ENCODE data around the gene PRKCD. TPM values are rescaled to one million over a fixed set of nuclear protein-coding genes. Genes with fewer than 3 reads are reported as not detected.

PRKCD gene
- total and polyA plus RNA-seq, 2 of the 4 experiments (the other 2 are of a cell fraction) = 4.3 to 19.0 TPM

DNA sequence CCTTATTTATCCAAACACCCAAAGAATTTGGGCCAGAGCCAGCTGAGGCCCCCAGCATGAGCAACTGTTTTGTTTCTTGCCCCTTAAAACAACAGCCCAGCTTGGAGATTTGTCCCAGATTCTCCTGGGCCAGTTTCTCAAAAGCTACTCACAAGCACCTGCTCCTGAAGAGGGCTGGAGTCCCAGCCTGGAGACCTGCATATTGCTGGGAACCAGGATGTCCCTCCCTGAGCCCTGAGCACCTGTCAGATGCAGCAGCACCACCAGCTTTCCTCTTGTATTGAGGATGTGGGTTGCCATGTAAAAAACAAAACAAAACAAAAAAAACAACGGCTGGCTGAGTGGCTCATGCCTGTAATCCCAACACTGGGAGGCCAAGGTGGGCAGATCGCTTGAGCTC is 23.8 kb upstream of the PRKCD start:
- H2BK120ac ChIP-seq (ENCODE audit: low read depth, low read length) = no peak overlapping the region
- BruUV-seq (replicated peaks) = no TSS peak
- no peak for DNase-seq
- no peak overlapping the region for H3K9ac ChIP-seq (ENCODE audit: low read depth, low read length)
- no peak overlapping the region for H2BK5ac ChIP-seq (ENCODE audit: low read depth, low read length, poor library complexity, severe bottlenecking)
- intact Hi-C loops (cut with micrococcal nuclease) = no loop called here
- H3K14ac ChIP-seq (replicated peaks; ENCODE audit: low read depth, low read length) = no peak overlapping the region
- ChIA-PET POLR2A (ENCODE audit: unreplicated experiment) (no interaction called here), CTCF (interaction anchor here (0.6 to 1.4 kb wide), 2 partner anchors 59 to 1218 kb away, joined by 3 read pairs; no protein-coding TSS in a partner anchor)
- H3K9me3 ChIP-seq (ENCODE audit: control insufficient read depth, insufficient read depth, low read length) = no peaks in the 10 kb centered on the region
- no peak overlapping the region for H4K8ac ChIP-seq (ENCODE audit: low read depth in 2 of 2, low read length in 2 of 2)
- no peak overlapping the region for H2AFZ ChIP-seq (replicated peaks; ENCODE audit: low read length, poor library complexity)
- no peak overlapping the region for H2AK9ac ChIP-seq (replicated peaks; ENCODE audit: low read depth, low read length, poor library complexity)
- no peak overlapping the region for H3K4ac ChIP-seq (ENCODE audit: low read depth, low read length)
- H3K4me3 ChIP-seq (ENCODE audit: insufficient read depth, low read depth, low read length) = no peak overlapping the region
- no peak overlapping the region for H3K56ac ChIP-seq (ENCODE audit: extremely low read depth, insufficient read depth, low read length)
- no peaks in the 10 kb centered on the region for H3K27me3 ChIP-seq (ENCODE audit: control insufficient read depth, insufficient read depth, low read length)
- H3K9me1 ChIP-seq (ENCODE audit: insufficient read depth, low read length) = peaks cover 14% of the 10 kb centered on the region
- H3K23ac ChIP-seq (ENCODE audit: low read depth, low read length) = no peak overlapping the region
- no peak overlapping the region for H2BK15ac ChIP-seq (ENCODE audit: low read depth, low read length)
- peaks cover 3% of the 10 kb centered on the region; the same call in 1 of the 2 replicates for H4K20me1 ChIP-seq (ENCODE audit: insufficient read depth, low read length)
- H4K5ac ChIP-seq (ENCODE audit: low read depth, low read length) = no peak overlapping the region
- no peak overlapping the region for H2AK5ac ChIP-seq (ENCODE audit: low read depth, low read length)
- WGBS, 2 experiments (ENCODE audit: extremely low coverage in 2 of 2, insufficient read length in 1 of 2) = no CpG with 5 or more reads among the region's 2 CpGs
- no peak overlapping the region for H3K4me2 ChIP-seq (ENCODE audit: low read depth, low read length)
- H2BK20ac ChIP-seq (ENCODE audit: low read depth, low read length) = no peak overlapping the region
- H3K4me1 ChIP-seq (ENCODE audit: control insufficient read depth, insufficient read depth, low read length) = peaks cover 15% of the 10 kb centered on the region
- no peak overlapping the region for H4K91ac ChIP-seq (ENCODE audit: insufficient read depth, low read depth, low read length)
- no peak overlapping the region for H3K18ac ChIP-seq (ENCODE audit: low read depth, low read length)
- no peak overlapping the region for H3K27ac ChIP-seq (ENCODE audit: insufficient read depth, low read length)
- no peaks in the 10 kb centered on the region for H3K36me3 ChIP-seq (ENCODE audit: control insufficient read depth, insufficient read depth, low read length)
- dilution Hi-C loops (cut with HindIII; ENCODE audit: low sequenced_read_pairs, unreplicated experiment) = no loop called here
- 0 out of 4 replicates have a peak, but pooled peaks cover 0 to 6% of the 10 kb centered on the region in 2 experiments for H3K79me1 ChIP-seq (ENCODE audit: low read depth in 1 of 2, low read length in 2 of 2)
- no peak for ATAC-seq (ENCODE audit: low read depth)
- in situ Hi-C loops (cut with MboI; ENCODE audit: low sequenced_read_pairs) = no loop called here
- no peak for TF ChIP-seq CHD1 (IDR thresholded peaks at IDR 0.05; ENCODE audit: low read depth, low read length)
- TF ChIP-seq FOS (IDR thresholded peaks at IDR 0.05; ENCODE audit: low read depth, low read length) = no peak
- TF ChIP-seq MAFK (IDR thresholded peaks at IDR 0.05; ENCODE audit: low read depth, low read length) = no peak
- TF ChIP-seq POLR2A (IDR thresholded peaks at IDR 0.05; ENCODE audit: low read depth, low read length) = no peak
- TF ChIP-seq MAZ (IDR thresholded peaks at IDR 0.05; ENCODE audit: borderline replicate concordance, low read depth, low read length) = no peak
- no peak for TF ChIP-seq RCOR1 (IDR thresholded peaks at IDR 0.05; ENCODE audit: insufficient replicate concordance, low read length)
- TF ChIP-seq SMC3 (IDR thresholded peaks at IDR 0.05; ENCODE audit: low read depth, low read length) = no peak

All from IMR-90 (cell line).